ENCODE data around the gene RNF114.
"Not testable (repeated sequence)": the region's sequence is repeated elsewhere in the genome, so short reads cannot be mapped to it uniquely, and the experiment has no call there.

RNF114 gene, protein sequence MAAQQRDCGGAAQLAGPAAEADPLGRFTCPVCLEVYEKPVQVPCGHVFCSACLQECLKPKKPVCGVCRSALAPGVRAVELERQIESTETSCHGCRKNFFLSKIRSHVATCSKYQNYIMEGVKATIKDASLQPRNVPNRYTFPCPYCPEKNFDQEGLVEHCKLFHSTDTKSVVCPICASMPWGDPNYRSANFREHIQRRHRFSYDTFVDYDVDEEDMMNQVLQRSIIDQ

DNA sequence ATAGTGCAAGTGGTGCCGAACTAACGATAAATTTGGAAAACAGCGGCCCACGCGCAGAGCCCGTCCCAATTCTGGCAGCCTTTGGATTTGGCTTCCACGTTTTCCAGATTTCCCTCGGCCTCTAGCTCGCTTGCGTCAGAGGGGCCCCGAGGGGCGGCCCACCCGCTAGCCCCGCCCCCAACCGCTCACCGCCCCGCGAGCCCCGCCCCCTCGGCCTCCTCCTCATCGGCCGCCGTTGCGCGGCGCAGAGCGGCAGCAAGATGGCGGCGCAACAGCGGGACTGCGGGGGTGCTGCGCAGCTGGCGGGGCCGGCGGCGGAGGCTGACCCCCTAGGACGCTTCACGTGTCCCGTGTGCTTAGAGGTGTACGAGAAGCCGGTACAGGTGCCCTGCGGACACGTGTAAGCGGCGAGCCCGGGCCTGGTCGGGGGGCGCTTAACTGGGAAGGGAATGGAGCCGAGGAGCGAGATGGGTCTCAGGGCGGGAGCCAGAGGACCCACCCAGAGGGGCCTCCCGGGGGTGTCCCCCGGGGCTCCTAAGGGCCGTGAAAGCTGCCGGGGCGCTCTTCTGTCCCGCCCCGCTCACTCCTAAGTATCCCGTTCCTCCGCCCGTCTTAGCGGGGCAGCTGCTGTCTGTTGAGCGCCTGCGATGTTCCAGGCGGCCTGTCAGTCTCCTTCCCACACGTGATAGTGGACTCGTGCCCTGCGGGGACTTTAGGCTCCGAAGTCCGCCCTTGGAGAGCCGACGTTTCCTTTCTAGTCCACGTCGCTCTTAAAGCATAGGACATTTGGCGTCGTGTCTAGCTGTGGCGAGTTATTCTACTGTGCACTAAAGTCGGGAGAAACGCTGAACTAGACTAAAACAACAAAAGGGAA, at the start of gene RNF114:
TSS of gene RNF114 (plus strand) at position 245 of the 874 bp plus-strand sequence. CDS start at position 261, 16 bp downstream.
- peak; percentile 96 for DNase-seq

DNA sequence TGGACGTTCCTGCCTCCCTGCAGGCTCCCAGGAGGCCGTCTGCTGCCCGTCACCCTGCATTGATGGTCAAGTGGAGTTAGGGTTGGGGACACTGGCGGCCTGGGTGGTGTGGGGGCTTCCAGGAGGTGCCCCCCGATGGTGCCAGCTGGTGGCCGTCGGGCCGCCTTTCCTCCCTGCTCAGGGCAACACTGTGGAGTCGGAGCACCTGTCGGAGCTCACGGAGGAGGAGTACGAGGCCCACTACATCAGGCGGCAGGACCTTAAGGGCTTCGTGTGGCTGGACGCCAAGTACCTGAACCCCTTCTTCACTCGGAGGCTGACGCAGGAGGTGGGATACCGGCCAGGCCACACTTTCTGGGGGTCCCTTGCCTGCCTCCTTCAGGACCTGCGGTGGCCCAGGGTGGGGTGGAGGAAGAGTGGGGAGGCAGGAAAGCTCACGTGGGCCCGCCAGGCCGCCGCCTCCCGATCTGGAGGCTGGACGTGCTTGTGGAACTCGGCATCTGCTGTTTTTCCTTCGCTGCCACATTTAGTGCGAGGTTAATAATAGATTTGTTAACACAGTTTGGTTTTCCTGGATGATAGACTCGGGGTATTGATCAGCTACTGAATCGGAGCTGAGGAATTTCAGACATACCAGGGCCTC, 49.5 kb upstream of the RNF114 start:
- no peak for DNase-seq

DNA sequence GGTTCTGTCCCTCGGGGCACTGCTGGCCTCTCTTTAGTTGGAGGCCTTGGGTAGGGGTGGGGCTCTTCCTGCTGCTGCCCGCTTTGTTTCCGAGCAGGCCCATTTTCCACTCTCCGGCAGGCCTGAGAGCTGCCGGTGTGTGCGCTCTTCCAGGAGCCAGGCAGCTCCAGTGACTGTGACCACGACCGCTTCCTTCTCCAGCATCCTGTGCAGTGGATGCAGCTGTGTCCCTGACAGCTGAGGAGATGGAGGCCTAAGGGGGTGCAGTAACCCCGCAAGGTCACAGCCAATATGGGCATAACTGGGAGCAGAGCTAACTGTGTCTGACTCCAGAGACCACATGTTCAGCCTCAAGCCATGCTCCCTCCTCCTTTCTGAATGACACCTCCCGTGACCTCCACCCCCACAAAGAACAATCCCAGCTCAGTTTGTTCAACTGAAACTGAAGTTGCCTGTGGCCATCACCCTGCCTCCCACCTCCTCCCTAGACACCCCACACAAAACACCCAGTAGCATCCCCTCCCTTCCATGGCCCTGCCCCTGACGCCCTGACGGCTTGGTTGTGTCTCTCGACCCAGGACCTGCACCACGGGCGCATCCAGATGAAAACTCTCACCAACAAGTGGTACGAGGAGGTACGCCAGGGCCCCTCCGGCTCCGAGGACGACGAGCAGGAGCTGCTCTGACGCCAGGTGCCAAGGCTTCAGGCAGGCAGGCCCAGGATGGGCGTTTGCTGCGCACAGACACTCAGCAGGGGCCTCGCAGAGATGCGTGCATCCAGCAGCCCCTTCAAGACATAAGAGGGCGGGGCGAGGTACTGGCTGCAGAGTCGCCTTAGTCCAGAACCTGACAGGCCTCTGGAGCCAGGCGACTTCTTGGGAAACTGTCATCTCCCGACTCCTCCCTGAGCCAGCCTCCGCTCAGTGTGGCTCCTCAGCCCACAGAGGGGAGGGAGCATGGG, 48.7 kb upstream of the RNF114 start:
- no peak for DNase-seq

DNA sequence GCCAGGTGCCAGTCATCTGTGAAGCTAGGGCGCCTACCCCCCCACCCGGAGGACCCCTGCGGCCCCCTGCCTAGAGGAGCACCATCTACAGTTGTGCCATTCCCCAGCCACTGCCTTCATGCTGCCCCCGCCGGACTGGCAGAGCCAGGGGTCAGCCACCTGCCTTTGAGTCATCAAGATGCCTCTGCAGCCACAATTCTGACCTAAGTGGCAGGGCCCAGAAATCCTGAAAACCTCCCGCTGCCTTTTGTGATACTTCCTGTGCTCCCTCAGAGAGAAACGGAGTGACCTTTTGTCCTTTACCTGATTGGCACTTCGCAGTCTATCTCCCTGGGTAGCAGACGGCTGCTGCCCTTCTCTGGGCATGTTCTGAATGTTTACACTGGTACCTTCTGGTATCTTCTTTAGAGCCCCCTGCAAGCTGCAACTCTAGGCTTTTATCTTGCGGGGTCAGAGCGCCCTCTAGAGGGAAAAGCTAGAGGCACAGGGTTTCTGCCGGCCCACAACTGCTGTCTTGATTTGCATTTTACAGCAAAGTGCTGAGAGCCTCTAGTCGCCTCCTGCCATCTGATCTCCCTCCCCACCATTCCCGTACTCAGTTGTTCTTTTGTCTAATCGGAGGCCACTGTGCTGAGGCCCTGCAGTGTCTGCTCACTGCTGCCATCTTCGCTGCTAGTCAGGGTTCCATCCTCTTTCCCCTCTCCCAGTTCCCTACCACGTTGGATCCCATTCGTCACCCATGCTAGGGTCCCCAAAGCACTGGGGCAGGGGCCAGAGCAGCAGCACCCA, 47.8 kb upstream of the RNF114 start:
- peak; percentile 79 for DNase-seq

DNA sequence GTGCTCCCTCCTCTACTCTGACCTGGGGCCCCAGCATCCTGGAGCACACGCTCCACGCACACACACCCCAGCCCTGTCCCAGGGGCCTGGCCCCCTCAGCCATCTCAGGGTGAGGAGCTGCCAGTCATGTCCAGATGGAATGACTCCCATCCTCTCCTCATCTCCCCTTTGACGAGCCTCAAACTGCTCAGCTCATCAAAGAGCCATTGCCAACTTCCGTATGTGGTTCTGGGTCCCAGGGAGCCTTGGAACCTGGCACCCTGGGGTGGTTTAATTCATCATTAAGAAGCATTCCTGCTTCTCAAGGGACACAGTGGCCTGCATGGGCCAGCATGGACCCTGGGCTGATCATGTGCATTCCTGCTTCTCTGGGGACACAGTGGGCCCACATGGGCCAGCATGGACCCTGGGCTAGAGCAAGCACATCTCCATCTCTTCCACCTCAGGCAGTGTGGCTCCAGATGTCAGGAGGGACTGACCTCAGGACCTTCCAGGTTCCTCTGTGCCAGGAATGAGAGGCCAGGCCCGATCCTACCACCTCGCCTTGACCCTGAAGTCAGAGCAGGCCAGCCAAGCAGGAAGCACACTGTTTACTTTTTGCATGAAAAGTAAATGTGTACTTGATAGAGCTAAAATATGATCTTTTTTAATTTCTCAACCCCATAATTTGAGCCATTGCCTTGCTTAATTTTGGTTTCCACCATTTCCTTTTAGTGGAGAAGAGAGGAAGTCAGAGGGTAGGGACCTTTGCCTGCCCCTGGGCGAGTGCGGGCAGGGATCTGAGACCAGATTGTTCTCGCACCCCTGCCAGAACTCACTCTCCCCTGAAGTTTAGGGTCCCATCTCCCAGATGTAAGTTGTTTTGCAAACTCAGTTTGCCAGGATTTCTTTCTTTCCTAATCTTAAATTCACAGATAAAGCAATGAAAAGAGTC, 46.9 kb upstream of the RNF114 start:
- peak; percentile 36 for DNase-seq

DNA sequence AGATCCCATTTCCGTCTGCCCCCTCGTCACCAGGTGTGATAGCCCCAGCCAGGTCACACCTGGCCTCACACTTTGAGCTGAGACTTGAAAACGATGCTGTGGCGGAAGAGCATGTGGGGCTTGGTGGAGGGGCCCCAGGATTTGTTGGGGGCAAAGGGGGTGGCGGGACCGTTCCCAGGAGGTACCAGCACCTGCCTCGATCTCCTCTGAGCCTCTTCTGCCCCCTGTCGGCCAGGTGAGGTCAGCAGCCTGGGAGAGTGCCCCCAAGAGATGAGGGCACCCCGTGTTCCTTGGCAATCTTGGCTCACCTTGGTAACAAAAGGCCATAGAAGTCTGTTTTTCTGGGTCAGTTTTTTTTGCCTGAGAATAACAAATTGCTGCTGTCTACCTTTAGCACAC, 46.3 kb upstream of the RNF114 start:
- no peak for DNase-seq

DNA sequence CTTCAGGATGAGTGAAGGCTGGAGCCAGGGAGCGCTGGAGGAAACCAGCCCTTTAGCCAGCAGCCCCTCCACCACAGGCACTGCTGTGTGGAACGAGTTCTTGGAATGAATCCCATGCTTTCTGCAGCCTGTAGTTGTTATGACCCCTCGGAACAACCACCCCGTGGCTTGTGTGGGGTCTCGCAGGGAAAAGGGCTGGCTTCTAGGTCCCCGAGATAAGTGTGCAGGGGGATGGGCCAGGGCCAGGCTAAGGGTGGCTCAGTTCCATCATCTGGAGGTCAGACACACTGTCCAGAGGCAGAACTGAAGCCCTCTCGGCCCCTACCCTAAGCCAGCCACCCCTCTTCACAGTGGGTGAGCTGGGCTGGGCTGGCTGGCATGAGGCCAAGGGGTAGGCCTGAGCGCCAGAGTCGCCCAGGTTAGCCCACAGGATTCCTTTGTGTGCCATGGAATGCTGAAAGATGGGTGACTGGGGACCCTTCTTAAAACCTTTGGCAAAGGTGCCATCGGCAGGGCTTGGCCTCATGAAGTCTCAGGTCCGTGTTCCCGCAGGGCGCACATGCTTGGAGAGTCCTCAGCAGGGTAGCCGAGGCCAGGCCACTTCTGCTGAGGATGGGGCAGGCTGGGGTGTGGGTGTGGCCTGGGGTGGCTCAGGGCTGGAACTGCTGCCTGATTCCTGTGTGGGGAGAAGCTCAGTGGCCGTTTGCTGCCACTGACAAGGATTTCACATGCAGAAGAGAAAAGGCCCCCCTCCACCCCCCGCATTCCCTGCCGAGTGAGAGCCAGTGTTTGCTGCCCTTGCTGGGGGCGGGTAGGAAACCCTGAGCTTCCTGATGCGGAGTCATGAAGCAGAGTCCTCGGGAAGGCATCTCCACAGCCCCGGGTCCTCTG, 45.5 kb upstream of the RNF114 start:
- peak; percentile 19 for DNase-seq

DNA sequence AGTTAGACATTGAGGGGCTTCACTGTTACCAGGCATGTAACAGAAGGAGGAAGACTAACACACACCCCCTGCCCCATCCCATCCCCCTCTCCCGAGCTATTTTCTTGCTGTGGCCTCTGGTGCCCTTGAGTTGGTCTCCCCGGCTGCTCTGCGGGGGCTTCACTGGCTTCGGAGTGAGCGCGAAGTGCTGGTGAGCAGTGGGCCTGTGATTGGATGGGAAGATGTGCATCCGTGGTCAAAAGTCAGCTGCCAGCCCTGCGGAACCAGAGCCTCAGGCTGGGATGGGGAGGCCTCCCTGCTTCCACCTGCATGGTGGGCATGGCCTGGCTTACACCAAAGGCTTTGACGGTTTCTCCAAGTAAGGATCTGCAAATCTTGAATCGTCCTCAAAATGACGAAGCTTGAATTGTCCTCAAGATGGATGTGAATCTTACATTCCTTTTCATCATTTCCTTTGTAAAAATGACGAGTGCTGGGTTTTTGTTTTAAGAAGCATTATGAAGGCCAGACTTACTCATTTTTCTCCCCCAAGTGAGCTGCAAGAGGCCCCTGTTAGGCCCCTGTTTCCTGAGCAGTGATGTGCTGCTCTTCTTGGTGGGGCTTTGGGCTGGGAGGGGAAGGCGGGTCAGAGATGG, 44.6 kb upstream of the RNF114 start:
- no peak for DNase-seq

DNA sequence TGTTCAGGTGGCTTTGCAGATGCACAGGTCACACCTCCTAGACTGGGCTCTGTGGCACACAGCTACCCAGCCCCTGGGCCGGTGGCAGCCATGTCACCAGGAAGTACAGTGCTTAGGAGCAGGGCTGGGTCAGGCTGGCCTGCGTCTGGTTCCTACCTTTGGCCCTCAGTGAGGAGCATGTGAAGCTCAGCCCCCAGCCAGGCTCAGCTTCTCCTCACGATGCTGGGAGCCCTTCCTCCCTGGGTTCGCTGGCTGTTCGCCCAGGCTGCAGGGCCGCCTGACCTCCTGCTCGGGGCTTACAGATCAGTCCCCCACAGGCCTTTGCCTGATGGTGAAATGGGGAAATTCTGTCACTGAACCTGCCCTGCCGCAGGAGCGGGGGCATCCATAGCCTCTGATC, 43.9 kb upstream of the RNF114 start:
- no peak for DNase-seq

DNA sequence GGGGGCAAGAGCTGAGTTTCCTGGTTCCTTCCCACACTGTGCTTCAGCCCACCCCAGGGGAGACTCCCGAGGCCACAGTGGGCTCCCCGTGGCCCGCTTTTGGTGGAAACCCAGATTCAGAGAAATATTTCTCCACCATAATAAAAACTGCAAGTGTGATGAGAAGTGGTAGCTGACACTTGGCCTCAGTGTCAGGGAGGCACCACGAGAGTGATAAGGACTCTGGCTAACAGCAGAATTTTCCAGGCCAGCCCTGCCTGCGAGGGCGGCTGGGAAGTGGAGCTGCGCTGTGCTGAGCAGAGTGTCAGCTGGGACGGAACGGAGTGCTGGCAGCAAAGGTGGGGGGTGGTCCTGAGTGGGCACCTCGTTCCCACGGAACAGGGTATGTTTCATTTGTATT, 43.4 kb upstream of the RNF114 start:
- DNase-seq = no peak

DNA sequence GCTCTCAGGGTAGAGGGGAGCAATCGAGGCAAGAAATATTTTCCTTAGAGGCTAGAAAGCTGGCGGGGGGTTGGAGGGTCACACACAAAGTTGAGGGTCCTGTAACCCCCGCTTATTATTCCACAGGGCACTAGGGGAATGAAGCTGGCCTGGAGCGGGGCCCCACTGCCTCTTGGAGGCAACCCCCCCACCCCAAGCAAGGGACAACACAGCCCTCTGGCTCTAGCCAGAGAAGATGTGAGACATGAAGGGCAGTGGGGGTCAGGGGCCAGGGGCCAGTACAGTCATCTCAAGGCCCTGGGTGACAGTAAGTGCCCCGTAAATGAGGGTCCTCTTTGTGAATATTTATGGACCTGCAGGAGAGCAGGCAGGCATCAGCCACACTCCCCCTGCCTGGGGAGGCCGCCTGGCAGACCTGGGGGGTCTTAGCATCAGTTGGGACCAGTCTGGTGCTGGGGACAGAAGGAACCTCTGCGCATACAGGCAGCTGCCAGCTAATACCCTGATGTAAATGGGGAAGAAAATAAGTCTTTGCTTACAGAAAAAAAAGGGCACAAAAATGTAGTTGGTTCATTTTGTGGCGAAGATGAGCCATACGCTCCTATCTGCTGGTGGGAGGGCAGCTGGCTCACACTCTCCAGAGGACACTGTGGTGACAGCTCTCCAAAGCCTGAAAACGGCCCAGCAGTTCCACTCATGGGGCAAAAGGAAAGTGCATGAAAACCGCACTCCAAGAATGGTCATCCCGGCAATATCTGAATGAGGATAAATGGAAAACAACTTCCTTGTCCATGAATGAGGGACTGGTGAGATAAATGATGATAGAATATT, 42.7 kb upstream of the RNF114 start:
- DNase-seq = peak; percentile 27

DNA sequence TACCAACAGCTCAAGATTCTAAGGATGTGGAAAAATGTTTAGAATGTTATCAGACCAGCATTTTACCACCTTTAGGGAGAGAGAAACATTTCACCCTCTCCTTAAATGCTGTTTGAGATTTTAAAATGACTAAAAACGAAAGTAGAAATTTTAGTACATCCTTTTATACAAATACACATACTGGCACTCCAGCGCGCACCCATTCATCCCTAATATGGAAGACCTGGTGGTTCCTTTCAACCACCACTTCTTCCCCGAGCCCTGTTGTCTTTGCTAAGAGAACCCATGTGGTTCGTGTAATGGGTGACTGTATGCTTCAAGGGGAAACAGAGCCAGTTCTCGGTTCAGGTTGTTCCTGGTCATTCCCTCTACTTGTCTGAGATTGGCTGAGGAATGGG, 42.1 kb upstream of the RNF114 start:
- DNase-seq = no peak

DNA sequence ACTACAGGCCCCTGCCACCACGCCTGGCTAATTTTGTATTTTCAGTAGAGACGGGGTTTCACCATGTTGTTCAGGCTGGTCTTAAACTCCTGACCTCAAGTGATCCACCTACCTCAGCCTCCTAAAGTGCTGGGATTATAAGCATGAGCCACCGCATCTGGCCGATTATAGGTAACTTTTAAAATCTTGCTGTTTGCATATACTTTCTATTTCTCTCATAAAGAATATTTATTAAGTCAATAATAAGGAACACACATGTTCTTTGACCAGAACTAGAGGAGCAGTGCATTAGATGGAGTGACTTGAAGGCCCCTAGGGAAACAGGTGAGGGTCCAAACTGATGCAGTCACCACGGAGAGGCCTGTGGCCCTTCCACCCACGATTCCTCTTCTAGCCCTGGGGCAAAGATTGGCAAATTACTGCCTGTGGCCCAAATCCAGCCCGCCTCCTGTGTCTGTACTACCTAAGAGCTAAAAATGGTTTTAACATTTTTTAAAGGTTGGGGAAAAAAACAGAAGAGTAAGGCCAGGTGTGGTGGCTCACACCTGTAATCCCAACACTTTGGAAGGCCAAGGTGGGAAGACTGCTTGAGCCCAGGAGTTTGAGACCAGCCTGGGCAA, 40.6 kb upstream of the RNF114 start:
- not testable (repeated sequence) for DNase-seq

DNA sequence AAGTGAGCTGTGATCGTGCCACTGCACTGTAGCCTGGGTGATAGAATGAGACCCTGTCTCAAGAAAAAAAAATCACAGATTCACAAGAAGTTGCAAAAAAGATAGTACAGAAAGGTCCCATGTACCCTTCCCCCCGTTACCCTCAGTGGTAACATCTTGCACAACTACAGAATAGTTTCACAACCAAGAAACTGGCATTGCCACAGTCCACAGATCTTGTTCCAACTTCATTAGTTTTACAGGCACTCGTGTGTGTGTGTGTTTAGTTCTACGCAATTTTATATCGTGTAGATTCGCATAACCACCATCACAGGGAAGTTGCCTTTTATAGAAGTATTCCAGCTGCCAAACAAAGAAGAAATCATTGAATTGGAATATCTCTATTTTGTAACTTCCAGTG, 40.0 kb upstream of the RNF114 start:
- DNase-seq = peak; percentile 75

DNA sequence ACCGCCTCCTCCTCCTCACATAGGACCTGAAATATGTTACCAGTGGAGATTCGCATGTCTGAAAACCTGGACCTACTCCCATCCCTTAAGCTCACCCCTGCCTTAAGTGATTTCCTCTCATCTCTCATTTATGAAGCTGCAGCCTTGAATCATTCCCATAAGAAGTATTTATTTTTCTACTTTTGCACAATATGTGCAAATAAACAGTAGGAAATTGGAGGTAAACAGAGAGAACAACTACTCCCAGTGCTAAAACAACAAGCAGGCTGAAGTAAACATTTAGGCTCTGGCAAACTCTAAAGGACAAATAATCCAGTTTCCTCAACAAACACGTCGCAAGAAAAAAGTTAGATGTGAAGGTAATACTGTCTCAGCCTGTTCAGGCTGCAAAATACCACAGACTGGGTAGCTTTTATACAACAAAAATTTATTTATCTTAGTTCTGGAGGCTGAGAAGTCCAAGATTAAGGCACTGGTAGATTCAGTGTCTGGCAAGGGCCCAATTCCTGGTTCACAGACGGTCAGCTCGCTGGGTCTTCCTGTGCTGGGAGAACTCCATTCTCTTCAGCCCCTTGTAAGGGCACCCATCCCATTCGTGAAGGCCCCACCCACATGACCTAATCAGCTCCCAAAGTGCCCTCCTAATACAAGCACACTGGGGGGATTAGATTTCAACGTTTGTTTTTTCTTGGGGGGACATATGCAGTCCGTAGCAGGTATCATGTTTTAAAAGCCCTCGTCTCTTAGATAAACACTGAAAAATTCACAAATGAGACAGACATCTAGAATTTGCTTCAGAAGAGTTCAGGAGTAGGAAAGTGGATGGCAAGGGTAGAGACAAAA, 36.4 kb upstream of the RNF114 start:
- DNase-seq = no peak

DNA sequence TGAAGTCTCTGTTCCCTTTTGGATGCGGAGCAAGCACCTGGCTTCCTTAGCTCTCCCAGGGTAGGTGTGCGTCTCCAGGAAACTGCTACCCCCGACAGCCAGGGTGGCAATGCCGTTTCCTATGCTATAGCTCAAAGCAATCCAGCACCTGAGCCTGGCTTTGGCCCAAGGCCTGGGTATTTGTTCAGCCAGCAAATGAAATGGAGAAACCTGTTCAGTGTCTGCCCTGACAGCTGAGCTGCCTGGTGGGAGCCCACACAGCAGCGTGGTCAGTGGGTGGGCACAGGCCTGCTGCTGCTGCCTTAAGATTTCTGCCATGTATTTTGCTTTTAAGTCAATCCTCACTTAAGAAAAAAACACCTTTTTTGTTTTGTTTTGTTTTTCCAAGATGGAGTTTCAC, 34.6 kb upstream of the RNF114 start:
- no peak for DNase-seq
